C4-2B (cell line): ENCODE measurements around the gene PPA2.
"Not testable (repeated sequence)": the region's sequence is repeated elsewhere in the genome, so short reads cannot be mapped to it uniquely, and the experiment has no call there.

Experiments
- ZFX ChIP-seq: fragments of 450-650 bp; IDR thresholded peaks from 2 replicates; pipeline ENCODE4 v1.6.1; 2017
- TF ChIP-seq, protein P1 (sequence below): fragments of 450-650 bp; conservative IDR thresholded peaks from 2 replicates; pipeline ENCODE4 v1.5.1; 2017; ENCODE audit warnings: mild to moderate bottlenecking

DNA sequence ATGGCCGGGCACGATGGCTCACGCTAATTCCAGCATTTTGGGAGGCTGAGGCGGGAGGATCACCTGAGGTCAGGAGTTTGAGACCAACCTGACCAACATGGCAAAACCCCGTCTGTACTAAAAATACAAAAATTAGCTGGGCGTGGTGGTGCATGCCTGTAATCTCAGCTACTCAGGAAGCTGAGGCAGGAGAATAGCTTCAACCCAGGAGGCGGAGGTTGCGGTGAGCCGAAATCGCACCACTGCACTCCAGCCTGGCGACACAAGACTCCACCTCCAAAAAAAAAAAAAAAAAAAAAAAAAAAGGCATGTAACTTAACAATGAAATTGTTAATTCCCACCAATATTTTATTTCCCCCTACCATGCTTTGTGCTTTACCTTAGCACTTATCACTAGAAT is 15.3 kb downstream of the PPA2 start:
- TF ChIP-seq, protein P1, sequence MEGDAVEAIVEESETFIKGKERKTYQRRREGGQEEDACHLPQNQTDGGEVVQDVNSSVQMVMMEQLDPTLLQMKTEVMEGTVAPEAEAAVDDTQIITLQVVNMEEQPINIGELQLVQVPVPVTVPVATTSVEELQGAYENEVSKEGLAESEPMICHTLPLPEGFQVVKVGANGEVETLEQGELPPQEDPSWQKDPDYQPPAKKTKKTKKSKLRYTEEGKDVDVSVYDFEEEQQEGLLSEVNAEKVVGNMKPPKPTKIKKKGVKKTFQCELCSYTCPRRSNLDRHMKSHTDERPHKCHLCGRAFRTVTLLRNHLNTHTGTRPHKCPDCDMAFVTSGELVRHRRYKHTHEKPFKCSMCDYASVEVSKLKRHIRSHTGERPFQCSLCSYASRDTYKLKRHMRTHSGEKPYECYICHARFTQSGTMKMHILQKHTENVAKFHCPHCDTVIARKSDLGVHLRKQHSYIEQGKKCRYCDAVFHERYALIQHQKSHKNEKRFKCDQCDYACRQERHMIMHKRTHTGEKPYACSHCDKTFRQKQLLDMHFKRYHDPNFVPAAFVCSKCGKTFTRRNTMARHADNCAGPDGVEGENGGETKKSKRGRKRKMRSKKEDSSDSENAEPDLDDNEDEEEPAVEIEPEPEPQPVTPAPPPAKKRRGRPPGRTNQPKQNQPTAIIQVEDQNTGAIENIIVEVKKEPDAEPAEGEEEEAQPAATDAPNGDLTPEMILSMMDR, result not testable (repeated sequence)
- TF ChIP-seq ZFX, result not testable (repeated sequence)
